ENCODE data around the gene DGKQ.
"Not testable (repeated sequence)": the region's sequence is repeated elsewhere in the genome, so short reads cannot be mapped to it uniquely, and the experiment has no call there.

The DGKQ gene

DNA sequence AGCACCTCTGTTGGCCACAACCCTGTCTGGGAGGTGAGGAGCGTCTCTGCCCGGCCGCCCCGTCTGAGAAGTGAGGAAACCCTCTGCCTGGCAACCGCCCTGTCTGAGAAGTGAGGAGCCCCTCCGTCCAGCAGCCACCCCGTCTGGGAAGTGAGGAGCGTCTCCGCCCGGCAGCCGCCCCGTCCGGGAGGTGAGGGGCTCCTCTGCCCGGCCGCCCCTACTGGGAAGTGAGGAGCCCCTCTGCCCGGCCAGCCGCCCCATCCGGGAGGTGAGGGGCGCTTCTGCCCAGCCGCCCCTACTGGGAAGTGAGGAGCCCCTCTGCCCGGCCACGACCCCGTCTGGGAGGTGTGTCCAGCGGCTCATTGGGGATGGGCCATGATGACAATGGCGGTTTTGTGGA is 2.6 kb upstream of the DGKQ start:
- not testable (repeated sequence) for DNase-seq (ENCODE audit: low spot score)

- no peak for DNase-seq (ENCODE audit: low spot score)
Measured at GRCh38 chr4:974668-975067, 1.3 kb upstream of the DGKQ start.

- peak; percentile 23 for DNase-seq (ENCODE audit: low spot score)
Measured at GRCh38 chr4:972651-973424, 531 bp downstream of the DGKQ start.

GRCh38 chr4:971666-972500 is 1.5 kb downstream of the DGKQ start:
- no peak for DNase-seq (ENCODE audit: low spot score)

GRCh38 chr4:970854-971520 is 2.4 kb downstream of the DGKQ start:
- no peak for DNase-seq (ENCODE audit: low spot score)

DNA sequence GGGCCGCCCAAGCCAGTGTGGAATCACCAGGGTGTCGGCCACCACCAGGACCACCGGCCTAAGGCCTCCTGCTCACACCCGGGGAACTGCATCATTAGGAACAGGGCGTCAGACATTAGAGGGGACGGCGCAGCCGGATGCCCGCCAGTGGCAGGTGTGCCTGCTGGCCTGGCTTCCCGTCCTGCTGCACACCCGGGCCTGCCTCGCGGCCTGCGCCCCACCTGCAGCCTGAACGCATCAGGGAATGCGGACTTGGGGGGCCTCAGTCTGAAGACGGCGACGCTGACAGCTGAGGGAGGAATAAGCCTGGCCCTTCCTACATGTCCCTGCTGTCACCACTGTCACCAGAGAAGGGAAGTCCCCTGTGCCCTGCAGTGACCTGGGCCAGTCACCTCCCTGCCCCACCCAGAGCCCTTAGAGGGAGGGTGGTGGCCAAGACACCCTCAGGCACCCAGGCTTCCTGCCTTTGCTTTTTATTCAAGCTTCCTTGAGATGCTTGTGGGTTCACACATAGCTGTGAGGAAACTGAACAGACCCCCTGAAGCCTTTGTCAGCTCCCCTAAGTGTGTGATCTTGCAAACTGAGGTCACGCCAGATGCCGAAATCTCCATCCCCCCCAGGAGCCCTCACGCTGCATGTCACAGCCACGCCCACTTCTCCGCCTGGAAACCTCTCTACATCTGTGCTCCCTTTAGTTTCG is 3.2 kb downstream of the DGKQ start:
- DNase-seq (ENCODE audit: low spot score): no peak

DNA sequence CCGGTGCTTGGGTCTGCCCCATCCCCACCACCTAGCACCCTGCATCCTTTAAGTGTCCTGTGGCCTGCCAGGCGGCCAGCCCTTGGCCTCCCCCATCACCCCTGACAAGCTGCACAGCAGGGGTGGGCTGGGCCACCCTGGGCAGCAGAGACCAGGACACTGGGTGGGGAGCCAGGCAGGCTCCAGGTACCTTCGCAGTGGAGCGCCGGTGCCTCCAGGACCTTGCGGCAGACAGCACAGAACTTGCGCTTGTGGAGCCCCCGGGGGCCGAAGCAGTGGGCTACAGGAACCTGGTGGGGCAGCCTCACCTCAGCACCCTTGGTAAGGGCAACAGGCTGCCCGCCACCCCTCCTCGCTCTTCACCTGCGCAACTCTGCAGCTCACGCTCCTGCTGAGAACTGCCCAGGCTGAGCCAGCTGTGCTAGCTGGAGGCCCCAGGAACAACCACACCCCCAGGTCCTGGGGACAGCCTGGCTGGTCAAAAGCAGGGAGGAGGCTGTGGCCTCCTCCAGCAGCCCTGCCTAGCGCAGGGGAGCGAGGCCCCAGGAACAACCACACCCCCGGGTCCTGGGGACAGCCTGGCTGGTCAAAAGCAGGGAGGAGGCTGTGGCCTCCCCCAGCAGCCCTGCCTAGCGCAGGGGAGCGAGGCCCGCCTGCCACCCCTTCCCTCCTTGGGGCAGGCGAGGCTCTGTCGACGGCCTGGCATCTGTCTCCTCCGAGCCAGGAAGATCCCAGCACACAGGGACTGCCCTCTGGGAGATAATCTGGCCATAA is 4.6 kb downstream of the DGKQ start:
- no peak for DNase-seq (ENCODE audit: low spot score)

- no peak for DNase-seq (ENCODE audit: low spot score)
Measured at GRCh38 chr4:968221-968620, 5.1 kb downstream of the DGKQ start.

DNA sequence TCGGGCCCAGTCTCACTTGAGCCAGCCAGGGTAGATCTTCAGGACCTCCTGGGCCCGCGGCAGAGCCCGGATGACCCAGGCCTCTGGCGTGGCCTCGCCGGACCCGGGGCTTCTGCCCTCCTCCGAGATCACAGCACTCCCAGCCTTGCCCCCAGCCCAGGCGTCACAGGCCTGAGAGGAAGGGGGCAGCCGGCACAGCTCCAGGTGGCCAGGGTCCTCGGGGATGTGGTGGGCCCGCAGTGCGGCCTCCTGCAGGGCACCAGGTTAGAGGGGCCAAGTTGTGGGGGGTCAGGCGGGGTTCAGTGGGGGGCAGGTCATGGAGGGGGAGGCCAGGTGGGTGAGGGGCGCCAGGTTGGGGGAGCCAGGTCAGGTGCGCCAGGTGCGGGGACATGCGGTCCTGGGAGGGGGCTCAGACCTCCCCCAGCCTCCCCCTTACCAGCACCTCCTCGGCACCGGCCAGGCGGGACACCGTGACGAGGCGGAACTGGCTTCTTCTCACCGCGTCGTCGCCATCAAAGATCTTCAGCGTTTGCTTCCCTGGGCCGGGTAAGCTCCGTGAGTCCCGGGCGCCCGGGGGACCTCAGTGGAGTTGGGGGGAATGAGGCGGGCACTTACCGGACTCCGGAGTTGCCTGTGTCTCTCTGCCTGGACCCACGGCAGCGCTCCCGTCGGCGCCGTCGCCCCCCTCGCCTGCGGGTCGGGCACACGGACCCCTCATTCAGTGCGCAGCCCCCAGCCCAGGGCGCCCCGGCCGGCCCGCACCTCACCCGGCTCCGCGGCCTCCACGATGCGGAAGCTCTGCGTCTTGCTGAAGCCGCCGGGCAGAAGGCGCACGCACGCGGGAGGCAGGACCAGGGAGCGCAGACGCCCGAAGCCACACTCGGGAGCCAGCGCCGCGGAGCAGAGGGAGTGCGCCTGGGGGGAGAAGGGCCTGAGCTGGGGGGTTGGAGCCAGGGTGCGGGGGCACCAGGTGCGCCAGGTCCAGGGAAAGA is 6.0 kb downstream of the DGKQ start:
- DNase-seq (ENCODE audit: low spot score): no peak

GRCh38 chr4:966266-967112 is 6.9 kb downstream of the DGKQ start:
- no peak for DNase-seq (ENCODE audit: low spot score)

DNA sequence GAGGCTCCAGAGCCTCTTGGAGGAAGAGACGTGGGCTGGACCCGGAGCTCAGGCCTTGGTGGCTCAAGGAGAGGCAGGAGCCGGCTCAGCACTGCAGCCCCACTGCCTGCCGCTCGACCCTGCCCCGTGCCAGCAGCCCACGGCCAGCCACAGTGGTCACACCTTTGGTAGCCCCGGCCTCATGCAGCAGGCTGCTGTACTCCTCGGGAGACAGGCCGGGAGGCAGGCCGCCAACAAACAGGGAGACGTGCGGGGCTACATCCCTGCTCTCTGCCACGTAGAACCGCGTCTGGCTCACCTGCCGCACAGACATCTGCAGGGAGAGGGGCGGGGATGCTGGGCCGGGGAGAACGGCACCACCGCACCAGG is 7.6 kb downstream of the DGKQ start:
- no peak for DNase-seq (ENCODE audit: low spot score)

GRCh38 chr4:965048-965765 is 8.2 kb downstream of the DGKQ start:
- no peak for DNase-seq (ENCODE audit: low spot score)

- no peak for DNase-seq (ENCODE audit: low spot score)
Measured at GRCh38 chr4:964346-965025, 8.9 kb downstream of the DGKQ start.

DNA sequence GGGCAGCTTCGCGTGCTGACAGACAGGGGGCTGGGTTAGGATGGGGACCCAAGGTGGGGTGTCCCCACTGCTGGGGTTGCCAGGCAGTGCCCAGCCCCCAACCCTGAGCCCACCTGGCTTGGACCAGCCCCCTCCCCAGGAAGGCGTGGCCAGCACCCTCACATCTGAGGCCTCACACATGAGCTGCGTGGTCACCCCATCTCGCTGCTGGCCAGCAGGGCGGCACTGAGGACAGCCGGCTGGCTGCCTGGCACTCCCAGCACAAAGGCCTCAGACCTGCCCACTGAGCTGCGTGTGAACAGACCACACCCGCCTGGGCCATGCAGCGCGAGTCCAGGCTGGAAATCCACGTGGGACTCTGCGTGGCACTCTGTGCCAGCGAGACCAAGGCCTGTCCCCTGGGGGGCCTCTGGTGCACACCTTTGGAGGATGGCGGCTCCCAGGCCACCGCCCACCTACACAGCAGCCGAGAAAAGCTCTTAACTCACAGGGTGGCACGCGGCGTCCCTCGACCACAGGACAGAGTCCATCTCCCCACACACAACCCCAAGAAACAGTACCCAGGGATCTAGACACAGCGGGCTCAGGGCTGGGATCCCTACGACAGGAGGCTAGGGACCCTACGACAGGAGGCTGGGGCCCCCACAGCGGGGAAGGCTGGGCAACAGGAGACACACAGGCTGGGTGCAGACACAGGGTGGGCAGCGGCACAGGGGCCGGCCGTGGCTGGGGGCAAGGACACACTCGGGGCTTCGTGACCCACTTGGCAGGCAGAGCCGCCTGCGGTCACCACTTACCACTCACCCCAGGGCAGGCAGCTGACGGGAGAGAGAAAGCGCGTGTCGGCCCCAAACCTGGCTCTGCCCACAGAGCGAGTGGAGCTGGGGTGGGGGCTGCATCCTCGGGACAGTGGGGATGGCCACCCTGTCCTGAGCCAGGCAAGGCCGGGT is 9.8 kb downstream of the DGKQ start:
- DNase-seq (ENCODE audit: low spot score): no peak

DNA sequence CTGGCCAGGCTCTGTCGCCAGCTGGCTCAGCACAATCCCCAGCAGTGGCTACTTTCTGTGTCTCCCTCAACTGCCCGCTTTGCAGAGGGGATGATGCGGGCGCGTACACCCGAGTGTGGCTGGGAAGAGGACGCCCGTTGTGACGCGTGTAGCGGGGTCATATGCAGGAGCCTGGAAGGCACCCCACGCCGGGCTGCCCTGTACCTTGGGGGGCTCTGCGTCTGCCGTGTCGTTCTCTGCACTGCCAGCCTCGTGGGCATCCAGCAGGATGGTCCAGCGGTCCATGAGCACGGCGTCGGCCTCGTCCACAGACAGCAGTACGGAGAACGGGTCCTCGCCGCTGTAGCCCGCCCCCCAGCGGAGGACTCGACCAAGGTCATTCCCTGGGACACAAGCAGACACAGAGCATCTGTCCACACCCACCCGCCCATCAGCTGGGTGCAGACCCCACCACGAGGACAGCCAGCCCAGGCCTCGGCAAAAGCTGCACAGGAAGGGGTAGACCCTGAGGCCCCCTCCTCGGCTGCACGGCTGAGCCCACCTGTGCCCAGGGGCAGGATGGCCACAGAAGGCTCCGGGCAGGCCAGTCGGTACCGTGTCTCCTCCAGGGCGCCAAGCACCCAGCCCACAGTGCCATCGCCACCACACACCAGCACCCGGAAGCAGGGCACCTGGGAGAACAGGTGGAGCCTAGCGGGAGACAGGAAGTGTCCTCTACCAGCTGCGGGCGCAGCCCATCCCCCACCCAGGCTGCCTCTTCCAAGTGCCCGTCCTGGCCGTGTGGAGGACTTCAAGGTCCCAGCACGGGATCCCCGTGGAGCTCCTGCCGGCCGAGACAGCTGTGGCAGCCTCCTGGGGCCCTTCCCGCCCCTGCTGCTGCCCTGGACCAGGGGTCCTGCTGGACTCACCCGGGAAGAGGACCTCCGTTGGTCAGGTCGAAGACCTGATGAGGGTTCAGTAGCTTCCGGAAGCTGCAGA is 10.8 kb downstream of the DGKQ start:
- DNase-seq (ENCODE audit: low spot score): no peak

Data from RKO (cell line).